H1 (cell line): Measurements from ENCODE around the gene FAM24B. TPM values are rescaled to one million over a fixed set of nuclear protein-coding genes. Genes with fewer than 3 reads are reported as not detected.

Experiments used
- BRCA1 ChIP-seq: IDR thresholded peaks from 2 replicates; pipeline ENCODE4 v1.6.1; 2012; ENCODE audit warnings: low read depth, low read length, improper control_type of control experiment
- NANOG ChIP-seq: IDR thresholded peaks from 2 replicates; pipeline ENCODE4 v1.6.1; 2011; ENCODE audit warnings: low read length, low read depth, mild to moderate bottlenecking, inconsistent platforms; ENCODE audit not compliant: insufficient read depth, poor library complexity, severe bottlenecking
- RXRA ChIP-seq: IDR thresholded peaks from 2 replicates; pipeline ENCODE4 v1.6.1; 2011; ENCODE audit warnings: low read depth, mild to moderate bottlenecking, low read length, moderate library complexity; ENCODE audit not compliant: insufficient read depth
- TAF7 ChIP-seq: optimal IDR thresholded peaks from 2 replicates; pipeline ENCODE3; 2011; ENCODE audit warnings: low read depth, mild to moderate bottlenecking, inconsistent platforms, low read length, moderate library complexity, borderline replicate concordance
- polyA plus RNA-seq, 7 experiments: library from polyadenylated mRNA; depleted of rRNA in 3 of 7; stranded (reverse) in 5 of 7; unstranded in 2 of 7; fragments of >200 nt in 5 of 7; fragments of 200-250 nt in 2 of 7; gene quantifications; 1 replicate in 5 of 7; 2 replicates in 1 of 7; 4 replicates in 1 of 7; pipeline versions ENCODE4 v1.2.1 to v1.2.3, GENCODE V29; 2011 to 2013; ENCODE audit warnings: missing spikeins in 2 of 7, mixed read lengths in 2 of 7
- total RNA-seq: library from RNA; stranded (reverse); fragmentation: NEBNext Ultra II Directional; extraction: Animal tissue kit (Norgen Biotek cat#: 25700); gene quantifications from 2 replicates; pipeline ENCODE4 v1.2.1, GENCODE V29; 2021

The FAM24B gene
- total and polyA plus RNA-seq, 2 of the 8 experiments (the other 6 are each of a cell fraction or from before 2014, with no cell fraction given), result 0.50 to 0.56 TPM

- TF ChIP-seq RXRA (no peak), TAF7 (no peak), NANOG (no peak), BRCA1 (no peak)
Measured at GRCh38 chr10:122812751-122813150, 66.6 kb downstream of the FAM24B start (continued).
